DMS79 (cell line): Measurements from ENCODE around the gene AK2.

Experiments
- DNase-seq: peaks from one replicate; lab custom pipeline; 2025; lab: John Stamatoyannopoulos, UW

The AK2 gene

GRCh38 chr1:33022650-33023200 is 14.0 kb downstream of the AK2 start:
- no peak for DNase-seq

- DNase-seq = no peak
Measured at GRCh38 chr1:33021567-33022431, 14.9 kb downstream of the AK2 start.

- DNase-seq = no peak
Measured at GRCh38 chr1:33018112-33018511, 18.6 kb downstream of the AK2 start.

- no peak for DNase-seq
Measured at GRCh38 chr1:33017175-33017574, 19.5 kb downstream of the AK2 start.

- no peak for DNase-seq
Measured at GRCh38 chr1:33015216-33015615, 21.5 kb downstream of the AK2 start.

GRCh38 chr1:33014464-33015163 is 22.1 kb downstream of the AK2 start:
- no peak for DNase-seq

GRCh38 chr1:33013791-33014190 is 22.9 kb downstream of the AK2 start:
- DNase-seq = no peak

GRCh38 chr1:33012165-33012564 is 24.5 kb downstream of the AK2 start:
- DNase-seq = no peak

GRCh38 chr1:33010932-33011731 is 25.6 kb downstream of the AK2 start:
- DNase-seq = no peak

GRCh38 chr1:33009561-33009960 is 27.1 kb downstream of the AK2 start:
- DNase-seq = no peak

- peak; percentile 98 for DNase-seq
Measured at GRCh38 chr1:33008051-33008914, 28.4 kb downstream of the AK2 start.

- DNase-seq = no peak
Measured at GRCh38 chr1:33007190-33008050, 29.3 kb downstream of the AK2 start.

- DNase-seq = no peak
Measured at GRCh38 chr1:33005838-33006421, 30.8 kb downstream of the AK2 start.

- no peak for DNase-seq
Measured at GRCh38 chr1:33005117-33005837, 31.4 kb downstream of the AK2 start.

GRCh38 chr1:33004613-33005012 is 32.1 kb downstream of the AK2 start:
- no peak for DNase-seq

- no peak for DNase-seq
Measured at GRCh38 chr1:33003657-33004056, 33.0 kb downstream of the AK2 start.

- DNase-seq = no peak
Measured at GRCh38 chr1:33002006-33002405, 34.7 kb downstream of the AK2 start.

- no peak for DNase-seq
Measured at GRCh38 chr1:33001282-33001681, 35.4 kb downstream of the AK2 start.

GRCh38 chr1:33000427-33001026 is 36.2 kb downstream of the AK2 start:
- no peak for DNase-seq
